ENCODE results near the gene SIRPB1.
A peak's percentile ranks its signal among the peaks of the same experiment; 100 is the strongest.
"Not testable (repeated sequence)": the region's sequence is repeated elsewhere in the genome, so short reads cannot be mapped to it uniquely, and the experiment has no call there.

The SIRPB1 gene

GRCh38 chr20:1628621-1629020 lies 8.8 kb upstream of the SIRPB1 start:
- Mint-ChIP-seq H3K4me3 (no peak overlapping the region), H3K27ac (peak overlapping the region; percentile 65), H3K36me3 (peaks cover 19% of the 10 kb centered on the region), H3K9me3 (no peaks in the 10 kb centered on the region), H3K4me1 (peaks cover 66% of the 10 kb centered on the region)
- no peak for ATAC-seq
- no peak for DNase-seq (ENCODE audit: low spot score in 2 of 2)

GRCh38 chr20:1627200-1627550 lies 7.4 kb upstream of the SIRPB1 start:
- ATAC-seq = no peak
- Mint-ChIP-seq H3K27ac (no peak overlapping the region), H3K36me3 (peaks cover 12% of the 10 kb centered on the region), H3K4me1 (peaks cover 71% of the 10 kb centered on the region), H3K4me3 (no peak overlapping the region), H3K9me3 (no peaks in the 10 kb centered on the region)
- DNase-seq (ENCODE audit: low spot score in 2 of 2) = no peak

- ATAC-seq (no peak), DNase-seq (ENCODE audit: low spot score in 2 of 2) (no peak)
- Mint-ChIP-seq H3K36me3 (peaks cover 12% of the 10 kb centered on the region), H3K27ac (peak overlapping the region; percentile 60), H3K9me3 (no peaks in the 10 kb centered on the region), H3K4me3 (no peak overlapping the region), H3K4me1 (peaks cover 67% of the 10 kb centered on the region)
Measured at GRCh38 chr20:1626528-1627199, 6.9 kb upstream of the SIRPB1 start.

- DNase-seq (ENCODE audit: low spot score in 2 of 2) (no peak), ATAC-seq (peak; percentile 78)
- peak overlapping the region; percentile 5 for H3K27ac Mint-ChIP-seq
- peaks cover 73% of the 10 kb centered on the region for H3K4me1 Mint-ChIP-seq
- H3K9me3 Mint-ChIP-seq = no peaks in the 10 kb centered on the region
- peak overlapping the region; percentile 9 for H3K4me3 Mint-ChIP-seq
- H3K36me3 Mint-ChIP-seq = peaks cover 12% of the 10 kb centered on the region
Measured at GRCh38 chr20:1625083-1625690, 5.4 kb upstream of the SIRPB1 start.

GRCh38 chr20:1623501-1624205 lies 3.8 kb upstream of the SIRPB1 start:
- no peak overlapping the region for H3K4me3 Mint-ChIP-seq
- peaks cover 3% of the 10 kb centered on the region for H3K36me3 Mint-ChIP-seq
- DNase-seq (ENCODE audit: low spot score in 2 of 2) = no peak
- no peak overlapping the region for H3K27ac Mint-ChIP-seq
- H3K9me3 Mint-ChIP-seq = peaks cover 3% of the 10 kb centered on the region
- H3K4me1 Mint-ChIP-seq = peaks cover 76% of the 10 kb centered on the region
- no peak for ATAC-seq

GRCh38 chr20:1622450-1622849 lies 2.6 kb upstream of the SIRPB1 start:
- ATAC-seq = peak; percentile 26
- H3K4me3 Mint-ChIP-seq = no peak overlapping the region
- peaks cover 3% of the 10 kb centered on the region for H3K9me3 Mint-ChIP-seq
- no peak overlapping the region for H3K27ac Mint-ChIP-seq
- H3K4me1 Mint-ChIP-seq = peaks cover 74% of the 10 kb centered on the region
- no peak for DNase-seq (ENCODE audit: low spot score in 2 of 2)
- H3K36me3 Mint-ChIP-seq = no peaks in the 10 kb centered on the region

GRCh38 chr20:1621316-1621715 lies 1.5 kb upstream of the SIRPB1 start:
- ATAC-seq (no peak), DNase-seq (ENCODE audit: low spot score in 2 of 2) (no peak)
- no peak overlapping the region for H3K27ac Mint-ChIP-seq
- H3K36me3 Mint-ChIP-seq = no peaks in the 10 kb centered on the region
- H3K4me1 Mint-ChIP-seq = peaks cover 62% of the 10 kb centered on the region
- H3K9me3 Mint-ChIP-seq = peaks cover 3% of the 10 kb centered on the region
- H3K4me3 Mint-ChIP-seq = no peak overlapping the region

- ATAC-seq = no peak
- no peak overlapping the region for H3K27ac Mint-ChIP-seq
- H3K9me3 Mint-ChIP-seq = peaks cover 3% of the 10 kb centered on the region
- no peak for DNase-seq (ENCODE audit: low spot score in 2 of 2)
- no peaks in the 10 kb centered on the region for H3K36me3 Mint-ChIP-seq
- no peak overlapping the region for H3K4me3 Mint-ChIP-seq
- peaks cover 41% of the 10 kb centered on the region for H3K4me1 Mint-ChIP-seq
Measured at GRCh38 chr20:1618954-1619540, 762 bp downstream of the SIRPB1 start.

GRCh38 chr20:1618479-1618878 lies 1.3 kb downstream of the SIRPB1 start:
- ATAC-seq = no peak
- H3K27ac Mint-ChIP-seq = no peak overlapping the region
- no peaks in the 10 kb centered on the region for H3K36me3 Mint-ChIP-seq
- no peak for DNase-seq (ENCODE audit: low spot score in 2 of 2)
- peaks cover 41% of the 10 kb centered on the region for H3K4me1 Mint-ChIP-seq
- no peak overlapping the region for H3K4me3 Mint-ChIP-seq
- peaks cover 3% of the 10 kb centered on the region for H3K9me3 Mint-ChIP-seq

- DNase-seq (ENCODE audit: low spot score in 2 of 2) (no peak), ATAC-seq (no peak)
- peaks cover 3% of the 10 kb centered on the region for H3K9me3 Mint-ChIP-seq
- no peaks in the 10 kb centered on the region for H3K36me3 Mint-ChIP-seq
- peaks cover 27% of the 10 kb centered on the region for H3K4me1 Mint-ChIP-seq
- no peak overlapping the region for H3K27ac Mint-ChIP-seq
- H3K4me3 Mint-ChIP-seq = no peak overlapping the region
Measured at GRCh38 chr20:1616858-1617434, 2.9 kb downstream of the SIRPB1 start.

GRCh38 chr20:1610404-1610803 lies 9.4 kb downstream of the SIRPB1 start:
- H3K4me1 Mint-ChIP-seq; DNase-seq (ENCODE audit: low spot score in 2 of 2); H3K27ac Mint-ChIP-seq; H3K36me3 Mint-ChIP-seq; H3K9me3 Mint-ChIP-seq; H3K4me3 Mint-ChIP-seq: not testable (repeated sequence)
- peak; percentile 48 for ATAC-seq

- H3K36me3 Mint-ChIP-seq; H3K27ac Mint-ChIP-seq; H3K4me3 Mint-ChIP-seq; DNase-seq (ENCODE audit: low spot score in 2 of 2); H3K4me1 Mint-ChIP-seq; H3K9me3 Mint-ChIP-seq: not testable (repeated sequence)
- peak; percentile 62 for ATAC-seq
Measured at GRCh38 chr20:1608678-1609347, 11.0 kb downstream of the SIRPB1 start.

GRCh38 chr20:1600736-1601135 lies 19.1 kb downstream of the SIRPB1 start:
- DNase-seq (ENCODE audit: low spot score in 2 of 2) (no peak), ATAC-seq (no peak)
- Mint-ChIP-seq H3K9me3 (no peaks in the 10 kb centered on the region), H3K36me3 (no peaks in the 10 kb centered on the region), H3K4me1 (no peaks in the 10 kb centered on the region), H3K27ac (no peak overlapping the region), H3K4me3 (no peak overlapping the region)

- Mint-ChIP-seq H3K9me3 (no peaks in the 10 kb centered on the region), H3K4me1 (no peaks in the 10 kb centered on the region), H3K36me3 (no peaks in the 10 kb centered on the region), H3K4me3 (no peak overlapping the region), H3K27ac (no peak overlapping the region)
- DNase-seq (ENCODE audit: low spot score in 2 of 2) (no peak), ATAC-seq (no peak)
Measured at GRCh38 chr20:1595333-1595732, 24.5 kb downstream of the SIRPB1 start.

Measured in stimulated activated effector memory CD8-positive, alpha-beta T cell treated with anti-CD3 and anti-CD28 coated beads, Interleukin-12 subunit alpha, Interleukin-12 subunit beta, amount 100 ng/mL, for 72 hours (primary cell).